GM12875 (cell line): ENCODE measurements around the gene DTNBP1.

Experiments
- H3K4me3 ChIP-seq: one replicate; pipeline ENCODE4 v1.5.1; 2011; ENCODE audit warnings: low read depth, low read length, control low read depth
- TF ChIP-seq, protein P1 (sequence below): IDR thresholded peaks from 2 replicates; pipeline ENCODE4 v1.5.1; 2011; ENCODE audit warnings: low read depth, mild to moderate bottlenecking, control low read depth, inconsistent platforms, low read length, moderate library complexity, borderline replicate concordance; ENCODE audit not compliant: insufficient read depth

Gene DTNBP1

GRCh38 chr6:15523679-15524630 lies 138.9 kb downstream of the DTNBP1 start:
- TF ChIP-seq, protein P1, sequence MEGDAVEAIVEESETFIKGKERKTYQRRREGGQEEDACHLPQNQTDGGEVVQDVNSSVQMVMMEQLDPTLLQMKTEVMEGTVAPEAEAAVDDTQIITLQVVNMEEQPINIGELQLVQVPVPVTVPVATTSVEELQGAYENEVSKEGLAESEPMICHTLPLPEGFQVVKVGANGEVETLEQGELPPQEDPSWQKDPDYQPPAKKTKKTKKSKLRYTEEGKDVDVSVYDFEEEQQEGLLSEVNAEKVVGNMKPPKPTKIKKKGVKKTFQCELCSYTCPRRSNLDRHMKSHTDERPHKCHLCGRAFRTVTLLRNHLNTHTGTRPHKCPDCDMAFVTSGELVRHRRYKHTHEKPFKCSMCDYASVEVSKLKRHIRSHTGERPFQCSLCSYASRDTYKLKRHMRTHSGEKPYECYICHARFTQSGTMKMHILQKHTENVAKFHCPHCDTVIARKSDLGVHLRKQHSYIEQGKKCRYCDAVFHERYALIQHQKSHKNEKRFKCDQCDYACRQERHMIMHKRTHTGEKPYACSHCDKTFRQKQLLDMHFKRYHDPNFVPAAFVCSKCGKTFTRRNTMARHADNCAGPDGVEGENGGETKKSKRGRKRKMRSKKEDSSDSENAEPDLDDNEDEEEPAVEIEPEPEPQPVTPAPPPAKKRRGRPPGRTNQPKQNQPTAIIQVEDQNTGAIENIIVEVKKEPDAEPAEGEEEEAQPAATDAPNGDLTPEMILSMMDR: no peak
- H3K4me3 ChIP-seq: no peak overlapping the region

DNA sequence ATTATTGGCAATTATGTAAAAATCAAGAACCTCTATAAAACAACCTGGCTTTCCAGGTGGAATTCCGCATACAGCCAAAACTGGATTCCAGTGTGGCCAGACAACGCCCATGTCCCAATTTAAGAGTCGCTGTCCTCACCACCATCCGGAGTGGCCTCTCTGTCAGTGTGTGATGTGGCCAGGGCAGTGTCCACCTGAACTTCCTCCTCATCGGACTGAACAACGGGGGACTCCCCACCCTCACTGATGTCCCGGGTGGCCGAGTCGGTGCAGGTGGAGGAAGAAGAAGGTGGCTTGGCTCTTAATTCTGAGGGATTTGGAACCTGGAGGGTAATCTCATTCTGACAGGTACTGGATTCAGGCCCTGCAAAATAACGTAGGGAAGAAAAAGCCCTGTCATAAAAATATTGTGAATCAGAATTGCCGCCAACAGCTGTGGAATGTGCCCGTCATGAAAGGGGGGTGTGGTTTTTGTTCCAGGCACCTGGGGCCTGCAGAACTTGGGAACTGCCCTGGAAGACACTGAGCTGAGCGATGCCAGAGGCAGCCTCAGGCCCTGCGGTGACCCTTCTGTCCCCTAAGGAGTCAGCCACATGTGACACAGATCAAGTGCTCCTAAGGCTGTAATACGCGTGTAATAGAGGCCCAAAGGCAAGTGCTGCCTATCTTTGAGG lies 139.8 kb downstream of the DTNBP1 start:
- no peak overlapping the region for H3K4me3 ChIP-seq

DNA sequence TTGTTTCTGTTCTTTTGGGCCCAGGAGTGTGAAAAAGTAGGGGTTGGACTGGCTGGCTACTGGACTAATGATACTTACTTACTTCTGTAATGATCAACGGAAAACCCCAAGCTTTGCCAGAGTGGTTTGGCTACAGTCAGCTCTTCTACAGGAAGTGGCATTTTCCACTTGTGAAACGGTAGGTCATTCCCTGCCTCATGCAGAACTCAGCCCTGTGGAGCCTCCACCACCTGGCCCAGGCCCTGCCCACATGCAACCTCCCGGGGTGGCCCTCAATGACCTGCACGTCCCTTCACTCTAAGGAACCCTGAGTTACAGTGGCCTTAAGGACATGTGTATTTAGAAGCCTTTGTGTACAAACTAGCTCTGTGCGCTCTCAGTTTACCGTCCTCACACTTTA lies 140.4 kb downstream of the DTNBP1 start:
- no peak overlapping the region for H3K4me3 ChIP-seq
- TF ChIP-seq, protein P1: no peak

More for the DNA sequence above, 139.8 kb downstream of the DTNBP1 start:
- TF ChIP-seq, protein P1: no peak

DNA sequence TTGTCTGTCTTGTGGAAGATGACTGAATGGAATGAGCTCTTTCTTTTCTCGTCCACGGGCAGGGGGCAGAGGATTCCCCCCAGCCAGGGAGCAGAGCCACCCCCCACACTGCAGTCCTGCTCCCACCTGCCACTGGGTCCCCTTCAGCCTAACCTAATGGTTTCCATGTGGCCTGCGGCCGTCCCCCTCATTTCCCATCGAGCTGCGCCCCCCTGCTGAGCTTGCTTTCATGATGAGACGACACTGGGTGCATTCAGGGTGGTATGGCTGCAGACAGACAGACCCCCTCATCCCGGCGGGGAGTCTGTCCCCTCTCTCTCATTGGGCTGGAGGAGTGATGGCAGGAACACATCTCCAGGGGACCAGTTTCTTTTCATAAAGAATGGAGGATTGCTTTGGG lies 140.8 kb downstream of the DTNBP1 start:
- H3K4me3 ChIP-seq: no peak overlapping the region
- TF ChIP-seq, protein P1: no peak

DNA sequence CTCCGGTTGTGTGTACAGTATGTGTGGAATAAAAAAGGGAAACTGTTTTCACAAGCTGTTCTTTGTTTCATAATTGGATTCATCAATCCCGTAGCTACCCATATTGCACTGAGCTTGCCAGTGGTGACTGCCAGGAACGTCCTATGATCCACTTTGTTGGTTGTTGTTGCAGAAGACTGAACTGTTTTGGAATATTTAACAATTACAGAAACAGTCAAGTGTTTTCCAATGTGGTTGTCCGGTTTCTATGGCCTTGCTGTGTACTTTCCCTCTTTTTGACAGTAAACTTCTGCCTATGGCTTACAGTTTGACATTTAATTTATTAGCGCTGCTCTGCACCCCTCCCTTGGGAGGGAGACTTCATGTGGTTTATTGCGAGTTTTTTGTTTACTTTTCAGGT lies 141.2 kb downstream of the DTNBP1 start:
- TF ChIP-seq, protein P1: no peak

GRCh38 chr6:15520626-15521203 lies 142.1 kb downstream of the DTNBP1 start:
- no peak overlapping the region for H3K4me3 ChIP-seq
- TF ChIP-seq, protein P1: no peak

More for the DNA sequence above, 141.2 kb downstream of the DTNBP1 start:
- no peak overlapping the region for H3K4me3 ChIP-seq
